Kidney tubule cell (primary cell): ENCODE measurements around the gene THAP8.
"Not testable (repeated sequence)": the region's sequence is repeated elsewhere in the genome, so short reads cannot be mapped to it uniquely, and the experiment has no call there.

Experiments
- DNase-seq: peaks from one replicate; pipeline ENCODE4 v3.0.0-alpha.2; 2018; ENCODE audit warnings: low spot score

THAP8 gene

DNA sequence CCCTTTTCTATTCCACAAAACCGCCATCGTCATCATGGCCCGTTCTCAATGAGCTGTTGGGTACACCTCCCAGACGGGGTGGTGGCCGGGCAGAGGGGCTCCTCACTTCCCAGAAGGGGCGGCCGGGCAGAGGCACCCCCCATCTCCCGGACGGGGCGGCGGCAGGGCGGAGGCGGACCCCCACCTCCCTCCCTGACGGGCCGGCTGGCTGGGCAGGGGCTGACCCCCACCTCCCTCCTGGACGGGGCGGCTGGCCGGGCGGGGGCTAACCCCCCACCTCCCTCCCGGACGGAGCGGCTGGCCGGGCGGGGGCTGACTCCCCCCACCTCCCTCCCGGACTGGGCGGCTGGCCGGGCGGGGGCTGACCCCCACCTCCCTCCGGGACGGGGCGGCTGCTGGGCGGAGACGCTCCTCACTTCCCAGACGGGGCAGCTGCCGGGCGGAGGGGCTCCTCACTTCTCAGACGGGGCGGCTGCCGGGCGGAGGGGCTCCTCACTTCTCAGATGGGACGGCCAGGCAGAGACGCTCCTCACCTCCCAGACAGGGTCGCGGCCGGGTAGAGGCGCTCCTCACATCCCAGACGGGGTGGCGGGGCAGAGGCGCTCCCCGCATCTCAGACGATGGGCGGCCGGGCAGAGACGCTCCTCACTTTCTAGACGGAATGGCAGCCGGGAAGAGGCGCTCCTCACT is 14.9 kb upstream of the THAP8 start:
- DNase-seq: not testable (repeated sequence)

DNA sequence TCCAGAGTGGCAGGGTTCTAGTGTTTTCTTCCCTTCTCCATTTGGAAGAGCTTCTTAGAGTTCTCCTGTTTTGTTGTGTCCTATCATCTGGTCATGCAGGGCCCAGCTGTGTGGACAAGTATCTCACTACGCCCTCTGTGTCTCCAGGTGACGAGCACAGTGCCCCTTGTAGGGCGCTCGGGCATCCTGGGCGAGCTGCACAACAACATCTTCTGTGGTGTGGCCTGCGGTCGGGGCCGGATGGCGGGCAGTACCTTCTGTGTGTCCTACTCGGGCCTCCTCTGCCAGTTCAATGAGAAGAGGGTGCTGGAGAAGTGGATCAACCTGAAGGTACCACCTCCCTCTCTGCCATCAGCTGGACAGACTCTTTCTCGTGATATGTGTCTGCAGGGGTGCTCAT is 13.6 kb upstream of the THAP8 start:
- no peak for DNase-seq

DNA sequence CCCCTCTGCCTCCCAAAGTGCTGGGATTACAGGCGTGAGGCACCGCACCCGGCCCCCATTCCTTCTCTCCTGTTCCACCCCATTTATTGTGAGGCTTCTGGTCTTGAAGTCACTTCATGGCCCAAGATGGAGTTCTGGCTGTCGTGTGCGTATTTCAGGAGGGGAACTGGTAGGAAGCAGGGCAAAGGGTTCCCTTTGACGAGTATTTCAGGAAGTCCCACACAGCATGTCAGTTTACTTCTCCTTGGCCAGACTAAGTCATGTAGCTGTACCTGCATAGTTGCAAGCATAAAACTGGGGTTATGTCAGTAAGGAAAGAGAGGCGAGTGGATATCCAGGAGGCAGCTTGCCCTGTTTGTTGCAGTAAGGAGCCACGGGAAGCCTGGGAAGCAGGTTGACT is 10.7 kb upstream of the THAP8 start:
- no peak for DNase-seq

DNA sequence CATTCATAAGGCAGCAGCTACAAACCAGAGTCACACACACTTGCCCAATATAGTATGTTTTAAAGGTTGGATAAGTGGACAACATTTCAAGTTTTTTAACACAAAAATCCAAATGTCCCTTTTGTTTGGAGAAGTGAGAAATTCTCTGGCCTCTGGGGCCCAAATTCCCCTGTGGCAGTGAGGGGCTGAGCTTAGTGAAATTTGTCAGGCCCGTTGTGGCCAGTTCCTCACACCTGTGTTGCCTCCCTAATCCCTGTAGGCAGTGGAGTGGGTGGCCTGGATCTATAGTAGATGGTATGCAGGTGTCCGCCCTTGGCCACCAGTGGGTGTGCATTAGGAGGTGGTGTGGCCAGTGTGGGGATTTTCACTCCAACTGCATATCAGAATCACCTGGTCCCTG is 7.3 kb upstream of the THAP8 start:
- DNase-seq: no peak

DNA sequence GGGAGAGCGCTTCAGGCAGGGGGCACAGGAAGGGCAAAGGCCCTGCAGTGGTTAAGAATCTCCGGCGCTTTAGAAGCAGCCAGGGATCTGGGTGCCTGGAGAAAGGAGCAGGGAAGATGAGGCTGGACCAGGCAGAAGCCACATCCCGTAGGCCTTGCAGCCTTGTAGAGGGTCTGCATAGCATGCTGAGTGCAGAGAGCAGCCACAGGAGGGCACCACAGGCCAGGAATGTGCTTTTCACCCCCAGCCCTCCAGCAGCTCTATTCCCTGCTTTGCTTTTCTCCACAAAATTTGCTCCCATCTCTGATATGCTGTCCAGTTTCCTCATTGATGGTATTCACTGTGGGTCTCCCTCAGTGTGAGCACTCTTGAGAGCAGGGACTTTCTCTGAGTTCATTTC is 6.3 kb upstream of the THAP8 start:
- DNase-seq: peak; percentile 56

DNA sequence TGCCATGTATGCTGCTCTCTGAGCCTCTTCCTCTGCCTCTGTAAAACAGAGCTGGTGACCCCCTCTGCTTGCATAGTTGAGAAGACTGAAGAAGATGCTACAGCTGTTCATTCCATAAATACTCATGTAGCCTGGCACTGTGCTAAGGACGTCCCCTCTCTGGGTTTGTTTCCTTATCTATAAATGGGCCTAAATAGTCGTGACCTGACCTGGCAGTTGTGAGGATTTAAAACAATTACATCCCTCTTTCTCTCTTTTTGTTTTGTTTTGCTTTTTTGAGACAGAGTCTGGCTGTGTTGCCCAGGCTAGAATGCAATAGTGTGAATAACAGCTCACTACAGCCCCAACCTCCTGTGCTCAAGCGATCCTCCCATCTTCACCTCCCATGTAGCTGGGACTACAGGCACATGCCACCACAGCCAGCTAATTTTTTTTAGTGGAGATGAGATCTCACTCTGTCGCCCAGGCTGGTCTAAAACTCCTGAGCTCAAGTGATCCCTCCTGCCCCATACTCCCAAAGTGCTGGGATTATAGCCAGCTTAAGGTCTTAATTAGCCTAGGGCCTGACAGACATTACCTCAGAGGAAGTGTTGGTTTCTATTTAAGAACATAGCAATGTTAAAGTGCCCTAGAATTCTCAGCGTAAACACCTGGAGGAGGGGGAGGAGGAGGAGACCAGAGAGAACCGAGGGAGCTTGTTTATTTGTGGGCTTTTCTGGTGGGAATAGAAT is 5.3 kb upstream of the THAP8 start:
- DNase-seq: no peak

DNA sequence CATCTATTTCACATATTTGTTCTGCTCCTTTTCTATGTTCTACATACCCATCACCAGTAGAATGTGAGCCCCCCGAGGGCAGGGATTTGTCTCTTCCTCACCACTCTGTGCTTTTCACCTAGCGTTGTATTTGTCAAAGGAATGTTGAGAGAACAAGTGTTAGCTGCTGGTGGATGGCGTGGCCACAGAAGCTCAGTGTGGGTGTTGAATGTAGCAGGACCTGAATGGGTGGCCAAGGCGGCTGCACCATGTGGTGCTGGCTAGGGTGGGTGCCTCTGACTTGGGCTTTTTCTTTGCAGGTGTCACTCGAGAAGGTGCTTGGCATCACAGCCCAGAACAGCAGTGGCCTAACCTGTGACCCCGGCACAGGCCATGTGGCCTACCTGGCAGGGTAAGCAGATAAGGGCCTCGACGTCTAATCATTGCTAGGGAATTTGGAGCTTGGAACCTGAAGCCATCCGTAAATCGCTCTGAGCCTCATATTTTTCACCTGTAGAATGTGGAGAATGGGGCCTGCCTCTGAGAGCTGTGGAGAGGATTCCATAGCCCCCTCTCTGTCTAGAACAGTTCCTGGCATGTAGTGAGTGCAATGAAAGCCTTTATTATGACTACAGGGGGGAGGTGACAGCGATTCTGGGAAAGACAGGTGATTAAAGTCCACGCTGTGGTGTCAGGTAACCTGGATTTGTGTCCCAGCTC is 4.5 kb upstream of the THAP8 start:
- no peak for DNase-seq

DNA sequence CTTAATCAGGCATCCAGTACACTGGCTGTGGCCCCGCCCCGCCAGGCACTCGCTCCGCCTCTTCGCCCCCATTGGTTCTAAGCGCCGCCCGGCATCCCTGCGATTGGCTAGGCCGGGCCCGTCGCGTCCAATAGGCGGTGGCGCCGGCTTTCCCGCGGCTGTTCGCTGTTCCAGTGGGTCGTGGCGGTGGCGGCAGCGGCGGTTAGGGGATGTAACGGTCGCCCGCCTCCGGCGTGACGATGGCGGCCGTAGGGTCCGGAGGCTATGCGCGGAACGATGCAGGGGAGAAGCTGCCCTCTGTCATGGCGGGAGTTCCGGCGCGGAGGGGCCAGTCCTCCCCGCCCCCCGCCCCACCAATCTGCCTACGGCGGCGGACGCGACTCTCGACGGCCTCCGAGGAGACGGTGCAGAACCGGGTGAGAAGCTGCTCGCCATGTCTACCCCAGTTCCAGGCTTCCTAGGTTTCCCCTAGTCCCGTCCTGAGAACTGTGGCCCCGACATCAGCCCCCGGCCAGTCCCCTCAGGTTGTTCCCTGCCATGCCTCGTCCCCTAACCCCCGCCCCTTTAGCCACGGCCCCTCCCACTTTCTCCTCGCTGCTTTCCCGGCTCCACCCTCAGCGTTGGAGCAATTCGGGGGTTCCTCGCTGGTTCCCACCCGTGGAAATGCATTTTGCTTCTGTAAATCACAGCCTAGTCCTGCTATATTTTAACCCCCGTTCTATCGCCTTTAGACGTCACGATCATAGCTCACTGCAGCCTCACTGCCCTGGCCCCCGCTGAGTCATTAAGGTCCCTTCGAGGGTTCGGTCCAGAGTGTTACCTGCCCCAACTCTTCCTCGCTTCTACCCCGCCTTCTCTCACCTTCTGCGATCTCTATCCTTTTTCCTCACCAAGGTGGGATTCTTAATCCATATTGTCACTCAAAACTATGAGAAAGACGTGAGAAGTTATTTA is 925 bp upstream of the THAP8 start, which contains the start of gene WDR62:
TSS of gene WDR62 (plus strand) at position 165 of the 954 bp plus-strand sequence. CDS start at position 240, 75 bp downstream.
- DNase-seq: peak; percentile 93

DNA sequence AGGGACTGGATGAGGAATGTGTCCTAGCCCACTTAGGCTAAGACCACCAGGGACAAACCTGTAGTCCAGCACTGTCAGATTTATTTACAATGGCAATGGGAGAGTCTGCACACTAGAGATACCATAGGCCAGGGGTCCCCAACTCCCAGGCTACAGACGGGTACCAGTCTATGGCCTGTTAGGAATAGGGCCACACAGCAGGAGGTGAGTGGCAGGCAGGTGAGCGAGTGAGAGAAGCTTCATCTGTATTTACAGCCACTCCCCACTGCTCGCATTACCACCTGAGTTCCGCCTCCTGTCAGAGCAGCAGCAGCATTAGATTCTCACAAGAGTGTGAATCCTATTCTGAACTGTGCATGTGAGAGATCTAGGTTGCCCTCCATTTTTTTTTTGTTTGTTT is 2.4 kb downstream of the THAP8 start:
- no peak for DNase-seq

DNA sequence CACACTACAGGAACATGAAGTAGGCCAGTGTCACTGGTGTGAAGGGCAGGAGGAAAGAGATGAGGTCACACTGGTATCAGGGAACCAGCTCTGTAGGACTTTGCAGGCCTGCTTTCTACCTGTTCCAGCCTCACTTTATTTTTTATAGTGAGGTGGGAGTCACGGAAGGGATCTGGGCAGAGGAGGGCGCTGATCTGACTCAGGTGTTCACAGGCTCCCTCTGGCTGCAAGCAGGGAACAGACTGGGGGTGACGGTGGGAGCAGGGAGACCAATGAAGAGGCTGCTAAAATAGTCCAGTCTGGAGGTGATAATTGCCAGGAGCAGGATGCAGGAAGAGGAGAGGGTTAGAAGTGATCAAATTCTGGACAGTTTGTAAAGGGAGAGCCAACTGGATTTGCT is 2.8 kb downstream of the THAP8 start:
- DNase-seq: no peak

DNA sequence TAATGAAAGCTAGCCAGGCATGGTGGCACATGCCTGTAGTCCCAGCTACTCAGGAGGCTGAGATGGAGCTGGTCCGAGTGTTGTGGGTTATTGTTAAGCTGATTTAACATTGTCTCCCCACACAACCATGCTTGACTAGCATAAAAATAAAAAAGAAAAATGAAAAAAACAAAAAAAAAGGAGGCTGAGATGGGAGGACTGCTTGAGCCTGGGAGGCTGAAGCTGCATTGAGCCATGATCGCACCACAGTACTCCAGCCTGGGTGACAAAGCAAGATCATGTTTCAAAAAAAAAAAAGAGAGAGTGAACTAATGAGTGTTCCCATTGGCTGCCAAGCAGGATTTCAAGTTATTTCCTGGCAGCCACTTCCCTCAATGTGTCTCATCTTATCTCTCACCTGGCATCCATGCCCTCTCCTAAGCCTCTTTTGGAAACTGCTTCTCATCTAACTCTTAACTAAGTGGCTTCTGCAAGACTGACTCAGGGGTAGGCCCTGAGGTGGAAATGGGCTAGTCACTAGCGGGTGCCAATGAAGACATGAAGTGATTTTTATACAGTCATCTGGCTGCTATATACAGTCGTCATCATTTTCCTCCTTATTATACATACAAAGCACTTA is 4.9 kb downstream of the THAP8 start:
- peak; percentile 25 for DNase-seq

DNA sequence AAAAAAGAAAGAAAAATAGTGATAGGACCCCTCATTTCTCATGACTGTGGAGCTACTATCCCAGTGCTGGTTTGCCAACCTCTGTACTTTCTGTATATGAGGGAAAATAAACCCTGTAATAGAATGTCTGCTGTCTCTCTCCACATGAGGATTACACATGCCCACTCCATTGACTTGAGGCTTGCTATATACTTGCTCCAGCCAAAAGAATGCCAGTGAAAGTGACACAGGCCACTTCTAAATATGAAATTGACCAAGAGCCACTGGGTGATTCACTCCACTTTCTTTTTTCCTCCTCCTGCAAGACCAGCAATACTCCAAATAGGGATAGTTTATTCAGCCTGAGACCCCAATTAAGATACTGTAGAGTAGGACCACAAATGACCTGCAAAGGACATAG is 6.2 kb downstream of the THAP8 start:
- DNase-seq: no peak

DNA sequence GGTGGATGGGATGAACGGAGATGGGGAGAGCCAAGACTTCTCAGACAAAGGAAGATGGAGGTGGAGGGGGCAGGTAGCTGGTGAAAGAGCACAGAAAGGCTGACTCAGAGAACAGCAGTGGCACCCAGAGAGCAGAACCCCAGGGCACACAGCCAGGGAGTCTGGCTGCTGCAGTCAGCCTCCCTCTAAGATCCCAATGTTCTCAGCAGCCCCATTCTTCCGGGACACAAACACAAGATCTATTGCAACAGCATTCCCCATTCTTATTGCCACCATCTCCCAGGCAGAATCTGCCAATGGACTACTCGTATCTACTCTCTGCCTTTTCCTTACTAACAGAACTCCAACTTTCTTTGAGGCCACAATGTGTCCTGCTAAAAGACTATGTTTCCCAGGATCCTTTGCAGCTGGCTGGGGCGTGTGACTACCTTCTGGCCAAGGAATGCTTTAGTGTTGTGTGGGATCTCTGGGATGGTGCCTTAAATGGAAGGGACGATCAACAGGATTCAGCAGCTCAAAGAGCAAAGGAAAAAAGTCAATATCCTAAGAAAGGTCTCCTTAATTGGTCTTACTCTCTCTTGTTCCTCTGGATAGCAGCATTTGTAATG is 7.5 kb downstream of the THAP8 start:
- DNase-seq: no peak

DNA sequence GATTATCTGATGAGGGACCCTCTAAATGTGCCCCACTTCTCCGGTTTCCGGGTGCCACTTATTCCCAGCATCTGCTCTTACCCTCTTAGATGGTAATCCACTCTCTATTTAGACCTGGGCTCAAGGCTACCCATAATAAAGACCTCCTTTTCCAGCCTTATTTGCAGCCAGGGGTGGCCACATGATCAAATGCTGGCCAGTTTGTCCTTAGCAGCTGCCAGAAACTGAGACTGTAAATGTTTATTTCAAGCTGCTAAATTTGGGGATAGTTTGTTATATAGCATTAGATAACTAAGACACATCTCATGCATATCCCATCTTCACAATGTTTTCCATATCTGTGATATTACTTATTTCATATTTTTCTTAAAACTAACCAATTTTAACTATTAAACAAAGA is 10.1 kb downstream of the THAP8 start:
- DNase-seq: no peak

DNA sequence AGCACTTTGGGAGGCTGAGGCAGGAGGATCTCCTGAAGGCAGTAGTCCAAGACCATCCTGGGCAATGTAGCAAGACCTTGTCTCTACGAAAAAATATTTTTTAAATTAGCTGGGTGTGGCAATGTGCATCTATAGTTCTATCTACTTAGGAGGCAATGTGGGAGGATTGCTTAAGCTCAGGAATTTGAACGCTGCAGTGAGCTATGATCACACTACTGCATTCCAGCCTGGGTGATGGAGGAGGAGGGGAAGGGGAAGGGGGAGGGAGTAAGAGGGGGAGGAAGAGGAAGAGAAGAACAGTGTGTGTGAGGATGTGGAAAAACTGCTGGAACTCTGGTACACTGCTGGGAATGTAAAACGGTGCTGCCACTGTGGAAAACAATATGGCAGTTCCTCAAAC is 12.3 kb downstream of the THAP8 start:
- DNase-seq: peak; percentile 72

DNA sequence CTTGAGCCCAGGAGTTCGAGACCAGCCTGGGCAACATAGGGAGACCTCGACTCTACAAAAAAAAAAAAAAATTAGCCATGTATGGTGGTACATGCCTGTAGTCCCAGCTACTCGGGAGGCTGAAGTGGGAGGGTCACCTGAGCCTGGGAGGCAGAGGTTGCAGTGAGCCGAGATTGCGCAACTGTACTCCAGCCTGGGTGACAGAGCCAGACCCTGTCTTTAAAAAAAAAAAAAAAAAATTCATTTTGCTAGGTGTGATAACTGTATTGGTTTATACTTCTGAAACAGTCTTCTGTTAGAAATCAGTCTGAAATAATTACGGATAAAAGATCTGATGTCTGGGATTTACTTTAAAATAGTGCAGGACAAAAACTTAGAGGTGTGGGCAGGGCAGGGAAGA is 13.0 kb downstream of the THAP8 start:
- not testable (repeated sequence) for DNase-seq

DNA sequence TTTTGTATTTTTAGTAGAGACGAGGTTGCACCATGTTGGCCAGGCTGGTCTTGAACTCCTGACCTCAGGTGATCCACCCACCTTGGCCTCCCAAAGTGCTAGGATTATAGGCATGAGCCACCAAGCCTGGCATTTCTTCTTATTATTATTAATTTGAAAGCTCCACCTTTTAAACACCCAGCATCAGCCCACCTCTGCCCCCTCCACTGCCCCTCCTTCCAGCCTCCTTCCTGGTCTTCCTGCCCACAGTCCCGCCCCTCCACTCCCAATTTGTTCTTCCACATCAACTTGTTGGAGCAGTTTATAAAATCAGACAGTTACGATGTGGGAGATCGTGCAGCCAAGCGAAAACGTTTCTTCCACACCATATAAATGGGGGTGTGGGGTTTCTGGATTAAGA is 13.6 kb downstream of the THAP8 start:
- DNase-seq: no peak

DNA sequence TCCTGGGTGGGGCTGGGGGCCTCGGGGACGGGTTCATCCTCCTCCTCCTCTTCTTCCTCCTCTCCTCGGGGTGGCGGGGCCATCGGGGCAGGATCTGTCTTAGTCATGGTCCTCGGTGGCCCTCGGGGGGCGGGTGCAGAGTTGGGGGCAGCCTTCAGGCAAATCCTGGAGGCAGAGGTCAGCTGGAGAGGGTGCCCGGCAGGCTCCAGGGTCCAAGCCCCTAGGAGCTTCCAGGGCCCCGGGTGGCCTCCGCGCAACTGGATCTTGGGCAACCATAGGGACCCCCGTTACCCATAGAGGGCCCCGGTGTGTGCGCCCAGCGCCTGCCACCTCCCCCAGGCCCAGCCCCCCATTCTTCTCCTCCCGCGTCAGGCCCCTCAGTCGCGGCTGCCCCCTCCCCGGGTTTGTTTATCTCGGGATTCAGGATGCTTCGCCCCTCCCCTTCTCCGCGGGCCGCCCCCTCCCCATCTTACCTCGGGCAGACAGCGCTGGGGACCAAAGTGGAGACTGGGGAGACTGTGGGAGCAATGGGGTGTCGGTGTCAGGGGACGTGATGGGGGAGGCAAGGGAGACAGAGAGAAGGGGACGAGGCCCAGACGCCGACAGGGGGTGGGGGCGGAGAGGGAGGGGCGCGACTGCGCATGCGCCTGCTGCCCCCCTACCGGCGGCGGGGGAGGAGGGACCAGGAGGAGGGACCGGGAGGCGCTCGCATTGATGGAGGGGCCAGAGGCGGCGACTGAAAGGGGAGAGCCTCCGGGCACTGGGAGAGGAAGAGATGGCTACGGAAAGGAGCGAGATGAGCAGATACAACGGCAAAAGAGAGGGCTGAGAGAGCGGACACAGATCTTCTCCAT is 21.6 kb downstream of the THAP8 start, which contains the start of gene CLIP3:
TSS of gene CLIP3 (minus strand) at position 623 of the 854 bp plus-strand sequence. CDS start at position 107, 516 bp downstream.
- peak; percentile 25 for DNase-seq

DNA sequence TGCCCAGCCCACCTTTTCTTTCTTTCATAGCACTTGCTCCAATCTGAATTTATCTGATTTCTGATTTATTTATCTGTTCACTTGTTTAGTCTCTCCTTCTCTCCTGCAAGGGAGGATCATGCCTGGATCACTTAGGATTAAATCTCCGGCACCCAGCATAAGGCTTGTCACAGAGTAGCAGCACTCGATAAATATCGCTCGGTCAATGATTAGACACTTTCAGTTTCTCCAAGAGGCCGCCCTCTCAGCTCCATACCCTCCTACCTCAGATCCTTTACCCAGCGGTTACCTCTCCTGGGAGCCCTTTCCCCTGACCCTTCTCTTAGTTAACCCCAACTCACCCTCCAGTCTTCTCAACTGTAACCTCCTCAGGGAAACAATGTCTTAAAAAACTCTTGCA is 22.8 kb downstream of the THAP8 start:
- no peak for DNase-seq
